Breast epithelium (tissue), 3 donors: Measurements from ENCODE around the gene SFI1.

Source experiments
- POLR2A ChIP-seq: fragments of 450-650 bp; IDR thresholded peaks from one replicate; pipeline ENCODE4 v1.6.1; 2016; ENCODE audit warnings: antibody characterized with exemption, mild to moderate bottlenecking, moderate library complexity
- TF ChIP-seq, protein P1 (sequence below), 3 donors: fragments of 450-650 bp; IDR thresholded peaks; one replicate each; pipeline ENCODE4 v1.5.1; 2016 to 2017; ENCODE audit warnings: antibody characterized with exemption in 3 of 3, mild to moderate bottlenecking in 3 of 3, moderate library complexity in 3 of 3

GRCh38 chr22:31605851-31606585 lies 109.7 kb downstream of the SFI1 start:
- TF ChIP-seq, protein P1, sequence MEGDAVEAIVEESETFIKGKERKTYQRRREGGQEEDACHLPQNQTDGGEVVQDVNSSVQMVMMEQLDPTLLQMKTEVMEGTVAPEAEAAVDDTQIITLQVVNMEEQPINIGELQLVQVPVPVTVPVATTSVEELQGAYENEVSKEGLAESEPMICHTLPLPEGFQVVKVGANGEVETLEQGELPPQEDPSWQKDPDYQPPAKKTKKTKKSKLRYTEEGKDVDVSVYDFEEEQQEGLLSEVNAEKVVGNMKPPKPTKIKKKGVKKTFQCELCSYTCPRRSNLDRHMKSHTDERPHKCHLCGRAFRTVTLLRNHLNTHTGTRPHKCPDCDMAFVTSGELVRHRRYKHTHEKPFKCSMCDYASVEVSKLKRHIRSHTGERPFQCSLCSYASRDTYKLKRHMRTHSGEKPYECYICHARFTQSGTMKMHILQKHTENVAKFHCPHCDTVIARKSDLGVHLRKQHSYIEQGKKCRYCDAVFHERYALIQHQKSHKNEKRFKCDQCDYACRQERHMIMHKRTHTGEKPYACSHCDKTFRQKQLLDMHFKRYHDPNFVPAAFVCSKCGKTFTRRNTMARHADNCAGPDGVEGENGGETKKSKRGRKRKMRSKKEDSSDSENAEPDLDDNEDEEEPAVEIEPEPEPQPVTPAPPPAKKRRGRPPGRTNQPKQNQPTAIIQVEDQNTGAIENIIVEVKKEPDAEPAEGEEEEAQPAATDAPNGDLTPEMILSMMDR (IDR thresholded peaks at IDR 0.05): no peak
- TF ChIP-seq POLR2A: no peak
